Gastroesophageal sphincter (tissue), 2 donors: ENCODE data around the gene TMEM272.

Source experiments
- EP300 ChIP-seq: sonication (generic); formaldehyde crosslinking; IDR thresholded peaks from one replicate; pipeline ENCODE4 v1.6.1; 2017; ENCODE audit warnings: antibody characterized with exemption, mild to moderate bottlenecking
- POLR2A ChIP-seq, 2 donors: fragments of 450-650 bp; IDR thresholded peaks; one replicate each; pipeline ENCODE4 v1.6.1; 2017; ENCODE audit warnings: antibody characterized with exemption in 2 of 2, mild to moderate bottlenecking in 2 of 2, moderate library complexity in 1 of 2

DNA sequence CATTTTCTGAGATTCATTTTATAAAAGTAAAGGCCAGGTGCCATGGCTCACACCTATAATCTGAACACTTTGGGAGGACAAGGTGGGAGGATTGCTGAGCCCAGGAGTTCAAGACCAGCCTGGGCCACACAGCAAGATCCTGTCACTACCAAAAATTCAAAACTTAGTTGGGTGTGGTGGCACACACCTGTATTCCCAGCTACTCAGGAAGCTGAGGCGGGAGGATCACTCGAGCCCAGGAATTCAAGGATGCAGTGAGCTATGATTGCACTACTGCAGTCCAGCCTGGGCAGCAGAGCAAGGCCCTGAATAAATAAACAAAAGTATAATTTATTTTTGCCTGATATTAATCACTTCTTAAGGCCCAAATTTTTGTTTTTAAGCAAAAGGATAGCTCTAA, 81.5 kb downstream of the TMEM272 start:
- TF ChIP-seq POLR2A (IDR thresholded peaks at IDR 0.05) (no peak), EP300 (no peak)
